H1 (cell line): ENCODE measurements around the gene ADK. TPM values are rescaled to one million over a fixed set of nuclear protein-coding genes. Genes with fewer than 3 reads are reported as not detected.

Source experiments
- CTCF ChIA-PET: fragments of 300-600 bp; sonication (Branson Sonifier 250); formaldehyde crosslinking; loops from one replicate; lab custom pipeline; 2021; ENCODE audit not compliant: partially characterized antibody; lab: Charles Lee
- POLR2A ChIA-PET: fragments of 300-600 bp; sonication (Branson Sonifier 250); formaldehyde crosslinking; loops from one replicate; lab custom pipeline; 2021; ENCODE audit warnings: inconsistent platforms; ENCODE audit not compliant: partially characterized antibody; lab: Charles Lee
- DNase-seq, 2 experiments: peaks; one replicate each; pipeline versions ENCODE4 v3.0.0 to v3.0.0-alpha.2; 2010 to 2022; ENCODE audit warnings: low spot score in 2 of 2, low read depth in 1 of 2, mixed read lengths in 1 of 2
- FAIRE-seq: peaks from 2 replicates; lab custom pipeline; 2011; peaks lifted over from hg19 to GRCh38; lab: Jason Lieb, UNC
- H2AFZ ChIP-seq: 2 replicates; pipeline ENCODE4 v1.8.1; 2012; ENCODE audit warnings: low read length, inconsistent platforms
- H2AK5ac ChIP-seq: 2 replicates; pipeline ENCODE4 v1.6.1; 2013; ENCODE audit warnings: low read depth, low read length
- H2BK120ac ChIP-seq: replicated peaks from 2 replicates; pipeline ENCODE3; 2013; ENCODE audit warnings: low read depth, low read length, inconsistent platforms
- H2BK12ac ChIP-seq: 2 replicates; pipeline ENCODE4 v1.6.1; 2013; ENCODE audit warnings: low read depth, low read length
- H2BK15ac ChIP-seq: 2 replicates; pipeline ENCODE4 v1.6.1; 2013; ENCODE audit warnings: low read length
- H2BK20ac ChIP-seq: 2 replicates; pipeline ENCODE4 v1.6.1; 2013; ENCODE audit warnings: low read length
- H2BK5ac ChIP-seq: 2 replicates; pipeline ENCODE4 v1.6.1; 2013; ENCODE audit warnings: low read depth, low read length
- H3K14ac ChIP-seq: 2 replicates; pipeline ENCODE4 v1.6.1; 2013; ENCODE audit warnings: inconsistent platforms; ENCODE audit not compliant: insufficient read length
- H3K18ac ChIP-seq: 2 replicates; pipeline ENCODE4 v1.6.1; 2013; ENCODE audit warnings: low read length; ENCODE audit errors: extremely low read depth
- H3K23ac ChIP-seq: 2 replicates; pipeline ENCODE4 v1.6.1; 2013; ENCODE audit warnings: inconsistent platforms; ENCODE audit not compliant: insufficient read length
- H3K23me2 ChIP-seq: 2 replicates; pipeline ENCODE4 v1.6.1; 2013; ENCODE audit warnings: low read depth, low read length
- H3K27ac ChIP-seq: 2 replicates; pipeline ENCODE4 v1.6.1; 2011; ENCODE audit warnings: low read depth, low read length, inconsistent platforms
- H3K27me3 ChIP-seq, 4 experiments: replicated peaks in 1 of 4; 1 replicate in 1 of 4; 2 replicates in 3 of 4; pipeline versions ENCODE4 v1.6.1 to v1.8.1; 2011 to 2013; ENCODE audit warnings: low read length in 3 of 4, mild to moderate bottlenecking in 3 of 4, inconsistent platforms in 2 of 4, mixed read lengths in 2 of 4, moderate library complexity in 1 of 4; ENCODE audit not compliant: control insufficient read depth in 3 of 4, insufficient read depth in 3 of 4; ENCODE audit errors: extremely low read depth in 1 of 4
- H3K36me3 ChIP-seq, 4 experiments: 2 replicates each; pipeline versions ENCODE4 v1.6.1 to v1.8.1; 2011 to 2013; ENCODE audit warnings: mild to moderate bottlenecking in 4 of 4, low read length in 3 of 4, moderate library complexity in 2 of 4, control low read depth in 1 of 4, inconsistent platforms in 1 of 4; ENCODE audit not compliant: insufficient read depth in 4 of 4, control insufficient read depth in 2 of 4
- H3K4ac ChIP-seq: replicated peaks from 2 replicates; pipeline ENCODE3; 2013; ENCODE audit warnings: low read length, low read depth, mixed read lengths, inconsistent platforms; ENCODE audit not compliant: insufficient read length
- H3K4me1 ChIP-seq, 4 experiments: replicated peaks in 1 of 4; 1 replicate in 1 of 4; 2 replicates in 3 of 4; pipeline versions ENCODE4 v1.6.1 to v1.8.1; 2011 to 2013; ENCODE audit warnings: low read length in 3 of 4, inconsistent platforms in 2 of 4, mixed read lengths in 1 of 4; ENCODE audit not compliant: insufficient read depth in 4 of 4, control insufficient read depth in 3 of 4
- H3K4me2 ChIP-seq, 2 experiments: 2 replicates each; pipeline versions ENCODE4 v1.6.1 to v1.8.1; 2011 to 2013; ENCODE audit warnings: low read depth in 2 of 2, low read length in 2 of 2, control low read depth in 1 of 2, inconsistent platforms in 1 of 2, mild to moderate bottlenecking in 1 of 2; ENCODE audit not compliant: insufficient read depth in 1 of 2
- H3K4me3 ChIP-seq, 4 experiments: fragments of 200-600, 300-600 bp in 1 of 4; sonication (generic), shearing (Covaris generic), sonication (Bioruptor Twin) in 1 of 4; 2 replicates each; pipeline versions ENCODE4 v1.5.1 to v1.8.1; 2011 to 2016; ENCODE audit warnings: low read length in 4 of 4, low read depth in 3 of 4, control low read depth in 2 of 4, inconsistent platforms in 2 of 4, mild to moderate bottlenecking in 2 of 4, mixed read lengths in 1 of 4, moderate library complexity in 1 of 4; ENCODE audit not compliant: insufficient read depth in 2 of 4; ENCODE audit errors: extremely low read depth in 1 of 4
- H3K56ac ChIP-seq: replicated peaks from 2 replicates; pipeline ENCODE3; 2013; ENCODE audit warnings: low read depth, mild to moderate bottlenecking, mixed read lengths, low read length, inconsistent platforms; ENCODE audit not compliant: insufficient read length
- H3K79me1 ChIP-seq: 2 replicates; pipeline ENCODE4 v1.6.1; 2013; ENCODE audit warnings: low read depth, low read length, control low read depth
- H3K79me2 ChIP-seq, 2 experiments: 2 replicates each; pipeline versions ENCODE4 v1.6.1 to v1.8.1; 2012 to 2013; ENCODE audit warnings: low read length in 2 of 2, mild to moderate bottlenecking in 2 of 2, inconsistent platforms in 1 of 2; ENCODE audit not compliant: insufficient read depth in 2 of 2, control insufficient read depth in 1 of 2
- H3K9ac ChIP-seq, 4 experiments: replicated peaks in 1 of 4; 1 replicate in 1 of 4; 2 replicates in 3 of 4; pipeline versions ENCODE4 v1.6.1 to v1.8.1; 2011 to 2013; ENCODE audit warnings: low read depth in 3 of 4, low read length in 3 of 4, control low read depth in 2 of 4, mild to moderate bottlenecking in 2 of 4, moderate library complexity in 2 of 4, inconsistent platforms in 1 of 4; ENCODE audit errors: extremely low read depth in 1 of 4
- H3K9me3 ChIP-seq, 2 experiments: 2 replicates each; pipeline versions ENCODE4 v1.6.1 to v1.8.1; 2012 to 2013; ENCODE audit warnings: mild to moderate bottlenecking in 2 of 2, moderate library complexity in 2 of 2, control low read depth in 1 of 2, inconsistent platforms in 1 of 2, low read depth in 1 of 2, low read length in 1 of 2, mixed read lengths in 1 of 2; ENCODE audit not compliant: insufficient read depth in 2 of 2
- H4K20me1 ChIP-seq, 2 experiments: replicated peaks in 1 of 2; 2 replicates each; pipeline versions ENCODE3 to v1.8.1; 2011 to 2013; ENCODE audit warnings: inconsistent platforms in 2 of 2, low read length in 2 of 2, mild to moderate bottlenecking in 1 of 2; ENCODE audit not compliant: insufficient read depth in 2 of 2, control insufficient read depth in 1 of 2
- H4K5ac ChIP-seq: 2 replicates; pipeline ENCODE4 v1.6.1; 2013; ENCODE audit warnings: low read length, low read depth, mixed read lengths, inconsistent platforms; ENCODE audit not compliant: insufficient read length
- H4K8ac ChIP-seq: 2 replicates; pipeline ENCODE4 v1.8.0; 2013; ENCODE audit warnings: mild to moderate bottlenecking, moderate library complexity, low read length, inconsistent platforms; ENCODE audit not compliant: insufficient read depth; ENCODE audit errors: extremely low read depth
- H4K91ac ChIP-seq: replicated peaks from 2 replicates; pipeline ENCODE3; 2013; ENCODE audit warnings: low read length, mixed read lengths, inconsistent platforms; ENCODE audit not compliant: insufficient read length
- ATF2 ChIP-seq: IDR thresholded peaks from 2 replicates; pipeline ENCODE4 v1.6.1; 2012; ENCODE audit warnings: low read length, inconsistent platforms
- CHD1 ChIP-seq: IDR thresholded peaks from 2 replicates; pipeline ENCODE4 v1.6.1; 2012; ENCODE audit warnings: low read depth, low read length, improper control_type of control experiment
- CHD2 ChIP-seq: IDR thresholded peaks from 2 replicates; pipeline ENCODE4 v1.6.1; 2012; ENCODE audit warnings: low read length, improper control_type of control experiment
- CREB1 ChIP-seq: IDR thresholded peaks from 2 replicates; pipeline ENCODE4 v1.6.1; 2012; ENCODE audit warnings: inconsistent platforms
- EGR1 ChIP-seq: IDR thresholded peaks from 2 replicates; pipeline ENCODE4 v1.6.1; 2011; ENCODE audit warnings: low read depth, low read length, borderline replicate concordance
- EP300 ChIP-seq, 2 experiments: IDR thresholded peaks; 1 replicate in 1 of 2; 2 replicates in 1 of 2; pipeline ENCODE4 v1.6.1; 2011 to 2012; ENCODE audit warnings: low read depth in 2 of 2, low read length in 2 of 2, mild to moderate bottlenecking in 2 of 2, borderline replicate concordance in 1 of 2, inconsistent platforms in 1 of 2, moderate library complexity in 1 of 2
- EZH2 ChIP-seq: fragments of 200-600 bp; sonication (generic); IDR thresholded peaks from 2 replicates; pipeline ENCODE4 v1.7.1; 2012; ENCODE audit warnings: low read depth, mild to moderate bottlenecking, moderate library complexity, low read length, inconsistent platforms; ENCODE audit not compliant: severe bottlenecking
- JUND ChIP-seq: IDR thresholded peaks from 2 replicates; pipeline ENCODE4 v1.6.1; 2011; ENCODE audit warnings: mild to moderate bottlenecking, improper control_type of control experiment, low read length
- KDM4A ChIP-seq: IDR thresholded peaks from one replicate; pipeline ENCODE4 v1.7.1; 2012; ENCODE audit warnings: low read depth, mild to moderate bottlenecking, moderate library complexity, low read length, inconsistent platforms; ENCODE audit not compliant: severe bottlenecking
- NANOG ChIP-seq: IDR thresholded peaks from 2 replicates; pipeline ENCODE4 v1.6.1; 2011; ENCODE audit warnings: low read length, low read depth, mild to moderate bottlenecking, inconsistent platforms; ENCODE audit not compliant: insufficient read depth, poor library complexity, severe bottlenecking
- RFX5 ChIP-seq: IDR thresholded peaks from 2 replicates; pipeline ENCODE4 v1.6.1; 2011; ENCODE audit warnings: low read depth, low read length, improper control_type of control experiment, borderline replicate concordance
- SUZ12 ChIP-seq: fragments of 200-600 bp; sonication (generic); IDR thresholded peaks from 2 replicates; pipeline ENCODE4 v1.6.1; 2012; ENCODE audit warnings: mild to moderate bottlenecking, inconsistent platforms, low read length, moderate library complexity, mixed read lengths
- WGBS, 2 experiments: shearing (Covaris generic) in 1 of 2; methylation state at CpG; one replicate each; pipeline versions ENCODE4 v1.1.6 to v1.1.7; 2013 to 2015; ENCODE audit warnings: low lambda C conversion rate in 2 of 2, mixed read lengths in 2 of 2, inconsistent platforms in 1 of 2, low coverage in 1 of 2, missing lambda C conversion rate in 1 of 2; ENCODE audit not compliant: insufficient replicate concordance in 2 of 2, insufficient coverage in 1 of 2, insufficient read length in 1 of 2; ENCODE audit errors: extremely low coverage in 1 of 2, missing lambda C conversion rate in 1 of 2; 5-methylcytosine and 5-hydroxymethylcytosine counted together
- polyA plus RNA-seq, 7 experiments: library from polyadenylated mRNA; depleted of rRNA in 3 of 7; stranded (reverse) in 5 of 7; unstranded in 2 of 7; fragments of >200 nt in 5 of 7; fragments of 200-250 nt in 2 of 7; gene quantifications; 1 replicate in 5 of 7; 2 replicates in 1 of 7; 4 replicates in 1 of 7; pipeline versions ENCODE4 v1.2.1 to v1.2.3, GENCODE V29; 2011 to 2013; ENCODE audit warnings: missing spikeins in 2 of 7, mixed read lengths in 2 of 7
- total RNA-seq: library from RNA; stranded (reverse); fragmentation: NEBNext Ultra II Directional; extraction: Animal tissue kit (Norgen Biotek cat#: 25700); gene quantifications from 2 replicates; pipeline ENCODE4 v1.2.1, GENCODE V29; 2021

The ADK gene
- total and polyA plus RNA-seq, 2 of the 8 experiments (the other 6 are each of a cell fraction or from before 2014, with no cell fraction given), result 12.3 to 42.4 TPM

- POLR2A ChIA-PET, result interaction anchor here (0.6 kb wide), 1 partner anchor 207 kb away, joined by 3 read pairs; no protein-coding TSS in a partner anchor
- Histone ChIP-seq H2BK20ac (no peak overlapping the region), H3K23me2 (no peaks in the 10 kb centered on the region), H3K79me2 (no peaks in the 10 kb centered on the region), H4K8ac (no peak overlapping the region), H3K4me2 (no peak overlapping the region), H2AFZ (no peak overlapping the region), H3K36me3 (no peaks in the 10 kb centered on the region), H3K56ac (no peak overlapping the region), H4K5ac (no peak overlapping the region), H2BK120ac (no peak overlapping the region), H3K4me1 (no peaks in the 10 kb centered on the region), H2AK5ac (no peak overlapping the region), H3K27ac (no peak overlapping the region), H3K79me1 (no peaks in the 10 kb centered on the region), H3K27me3 (no peaks in the 10 kb centered on the region), H3K4me3 (no peak overlapping the region), H3K9me3 (no peaks in the 10 kb centered on the region), H3K23ac (no peak overlapping the region), H3K14ac (no peak overlapping the region), H4K91ac (no peak overlapping the region), H3K4ac (no peak overlapping the region), H3K9ac (no peak overlapping the region), H2BK15ac (no peak overlapping the region), H3K18ac (no peak overlapping the region), H2BK12ac (no peak overlapping the region), H4K20me1 (no peaks in the 10 kb centered on the region), H2BK5ac (no peak overlapping the region)
- DNase-seq (no peak), FAIRE-seq (no peak)
- CTCF ChIA-PET, result interaction anchor here (0.6 kb wide), 1 partner anchor 217 kb away, joined by 3 read pairs; no protein-coding TSS in a partner anchor
- WGBS, 2 experiments, result 77% methylated on average over 3 of the region's 3 CpGs; no CpG with 5 or more reads in 1 of the 2 experiments
- TF ChIP-seq EZH2 (no peak), NANOG (no peak), CHD2 (no peak), JUND (no peak), RFX5 (no peak), EP300 (IDR thresholded peaks at IDR 0.05; ENCODE audit: borderline replicate concordance in 1 of 2, low read depth in 2 of 2, low read length in 2 of 2) (no peak), CREB1 (no peak), ATF2 (no peak), EGR1 (no peak), SUZ12 (no peak), CHD1 (no peak), KDM4A (no peak)
Measured at GRCh38 chr10:74706966-74707365, 555.9 kb downstream of the ADK start.
